ENCODE results near the gene KCNJ2.

The KCNJ2 gene

DNA sequence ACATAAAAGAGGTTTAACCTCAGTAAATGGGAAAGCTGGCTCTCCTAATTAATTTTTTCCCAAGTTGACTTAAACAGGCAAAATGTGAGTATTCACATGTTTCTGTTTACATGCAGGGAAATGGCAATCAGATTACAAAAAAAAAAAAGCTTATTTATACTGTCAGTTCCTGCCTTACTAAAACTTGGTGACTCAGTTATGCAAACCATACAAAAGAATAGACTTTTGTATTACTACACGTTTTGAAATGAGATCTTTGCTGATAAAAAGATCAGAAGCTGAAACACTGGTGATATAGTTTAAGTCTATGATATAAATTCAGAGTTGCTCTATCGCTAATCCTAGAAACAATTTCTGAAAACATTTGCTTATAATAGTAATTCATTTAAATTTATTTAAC, 9.4 kb upstream of the KCNJ2 start:
- no peak for DNase-seq (ENCODE audit: low spot score)

DNA sequence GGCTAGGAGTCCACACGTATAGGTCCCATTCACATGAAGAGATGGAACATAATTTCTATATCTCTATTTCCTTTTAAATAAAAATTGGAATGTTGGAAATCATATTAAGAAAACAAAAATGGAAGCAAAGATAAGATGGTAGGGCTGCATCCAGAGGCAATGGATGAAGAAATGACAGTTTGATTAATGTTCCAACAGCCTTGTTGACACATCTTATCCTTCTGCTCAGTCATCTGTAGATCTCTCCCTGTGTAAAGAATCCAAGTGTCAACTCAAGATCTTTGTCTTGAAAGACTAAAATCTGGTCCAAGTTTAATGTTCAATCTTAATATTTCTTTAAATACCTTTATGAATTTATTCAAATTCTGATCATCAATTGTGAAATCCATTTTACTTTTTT, 7.8 kb upstream of the KCNJ2 start:
- no peak for DNase-seq (ENCODE audit: low spot score)

GRCh38 chr17:70165383-70165782, 3.9 kb upstream of the KCNJ2 start:
- no peak for DNase-seq (ENCODE audit: low spot score)

DNA sequence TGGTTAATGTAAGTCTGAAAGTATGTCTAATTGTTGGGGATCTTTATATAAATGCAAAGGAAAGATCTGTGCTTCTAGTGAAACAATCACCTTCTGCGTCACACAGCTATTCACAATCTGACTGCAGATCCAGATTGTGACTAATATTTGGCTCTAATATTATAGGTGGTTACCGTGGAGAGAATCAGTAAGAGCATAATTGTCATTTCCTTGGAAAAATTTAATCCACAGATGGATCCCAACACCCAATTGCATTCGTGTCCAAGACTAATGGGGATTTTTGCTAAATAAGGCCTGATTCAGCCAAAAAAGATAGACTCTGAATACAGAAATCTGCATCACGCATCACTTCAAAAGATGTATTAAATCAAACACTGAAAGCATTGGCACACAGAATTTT, 2.7 kb upstream of the KCNJ2 start:
- no peak for DNase-seq (ENCODE audit: low spot score)

DNA sequence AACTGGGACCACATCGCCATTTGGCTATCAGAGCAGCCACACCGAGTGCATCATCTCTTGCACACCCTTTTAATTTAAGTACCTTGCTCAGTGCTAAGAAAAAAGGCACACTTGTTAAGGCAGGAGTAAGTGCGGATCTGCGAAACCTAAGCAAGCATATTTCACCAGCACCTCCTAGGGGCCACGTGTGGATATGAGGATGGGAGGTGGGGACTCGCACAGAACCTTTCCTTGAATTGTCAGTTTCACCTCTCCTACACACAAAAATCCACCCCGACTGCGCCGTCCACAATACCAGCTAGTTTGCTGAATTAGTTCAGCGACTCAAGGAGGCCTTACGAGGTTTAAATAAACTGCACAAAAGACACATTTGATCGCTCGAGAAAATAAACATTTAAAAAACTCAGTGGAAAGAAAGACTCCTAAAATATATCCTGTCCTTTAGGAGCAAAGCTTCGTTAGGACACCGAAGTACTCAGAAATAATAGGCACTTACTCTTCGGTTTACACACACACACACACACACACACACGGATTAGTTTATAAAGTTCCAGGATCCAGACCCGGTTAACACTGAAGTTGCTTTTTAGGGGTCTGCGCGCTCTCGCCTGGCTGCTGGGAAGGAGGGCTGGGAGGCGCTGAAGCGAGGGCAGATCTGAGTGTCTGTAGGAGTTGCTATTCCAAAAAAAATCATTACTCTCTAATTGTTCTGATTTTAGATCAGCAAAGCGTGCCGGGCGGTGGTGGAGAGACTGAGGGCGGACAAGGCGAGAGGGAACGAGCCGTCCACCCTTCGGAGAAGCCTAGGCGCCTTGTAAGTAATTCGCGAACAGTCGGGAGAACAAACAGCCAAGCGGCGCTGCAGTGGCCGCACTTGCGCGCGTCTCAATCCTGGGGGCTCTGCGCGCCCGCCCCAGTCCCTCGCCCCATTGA, 1.0 kb upstream of the KCNJ2 start:
- no peak for DNase-seq (ENCODE audit: low spot score)

DNA sequence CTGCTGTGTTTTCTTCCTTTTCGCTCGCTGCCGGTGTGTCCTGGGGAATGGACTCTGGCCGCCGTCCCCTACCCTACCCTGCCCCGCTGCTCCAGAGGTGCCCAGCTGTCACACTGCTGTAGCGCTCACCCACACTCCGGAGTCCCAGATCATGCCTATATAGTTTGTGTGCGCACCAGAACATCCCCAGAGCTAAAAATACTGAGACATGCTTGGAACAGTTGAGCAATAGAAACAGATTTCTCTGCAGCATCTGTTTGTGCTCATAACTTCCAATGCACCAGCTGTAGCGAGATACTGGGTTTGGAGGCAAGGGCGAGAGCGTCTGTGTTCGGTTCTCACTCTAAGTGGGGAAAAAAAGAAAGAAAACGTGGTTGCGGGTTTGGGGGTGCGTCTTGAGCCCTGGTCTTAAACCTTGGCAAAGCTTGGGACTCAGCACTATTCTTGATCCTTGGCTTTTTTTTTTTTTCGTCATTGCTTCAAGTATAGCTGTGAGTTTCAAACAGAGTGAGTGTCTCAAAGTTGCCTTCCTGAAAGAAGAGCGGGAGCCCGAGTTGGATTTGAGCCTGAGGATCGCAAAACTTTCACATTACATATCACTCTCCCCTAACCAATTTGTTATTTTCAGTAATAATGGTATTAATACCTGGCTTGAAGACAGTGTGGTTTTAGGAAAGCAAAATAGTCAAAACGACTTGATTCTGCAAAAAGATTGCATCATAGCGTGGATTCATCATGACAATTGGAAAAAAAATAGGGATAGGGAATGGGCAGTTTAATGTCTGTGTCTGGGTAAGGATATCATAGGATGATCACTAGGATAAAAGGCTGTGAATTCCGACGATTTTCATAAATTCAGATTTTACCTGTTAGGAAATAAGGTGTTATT, 621 bp downstream of the KCNJ2 start:
- DNase-seq (ENCODE audit: low spot score): no peak

DNA sequence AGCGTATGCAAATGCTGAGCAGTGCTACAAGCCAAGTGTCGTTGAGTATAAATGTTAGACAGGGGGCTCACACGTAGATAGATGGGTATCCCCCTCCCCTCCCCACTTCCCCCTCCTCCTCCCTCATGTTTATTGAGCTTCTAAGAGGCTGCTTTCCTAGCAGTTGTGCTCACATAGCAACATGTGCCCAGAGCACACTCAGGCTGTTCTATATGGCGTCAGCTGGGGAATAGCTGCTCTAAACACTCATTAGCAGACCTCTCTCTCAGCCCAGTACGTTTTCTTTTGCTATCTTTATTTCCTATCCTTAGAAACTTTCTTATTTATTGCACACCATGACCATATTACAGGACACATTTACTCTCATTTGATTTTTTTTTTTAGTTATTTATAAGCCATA, 1.8 kb downstream of the KCNJ2 start:
- no peak for DNase-seq (ENCODE audit: low spot score)

GRCh38 chr17:70172449-70172848, 3.1 kb downstream of the KCNJ2 start:
- no peak for DNase-seq (ENCODE audit: low spot score)

GRCh38 chr17:70172923-70173322, 3.6 kb downstream of the KCNJ2 start:
- no peak for DNase-seq (ENCODE audit: low spot score)

GRCh38 chr17:70173681-70174080, 4.3 kb downstream of the KCNJ2 start:
- DNase-seq (ENCODE audit: low spot score): no peak

DNA sequence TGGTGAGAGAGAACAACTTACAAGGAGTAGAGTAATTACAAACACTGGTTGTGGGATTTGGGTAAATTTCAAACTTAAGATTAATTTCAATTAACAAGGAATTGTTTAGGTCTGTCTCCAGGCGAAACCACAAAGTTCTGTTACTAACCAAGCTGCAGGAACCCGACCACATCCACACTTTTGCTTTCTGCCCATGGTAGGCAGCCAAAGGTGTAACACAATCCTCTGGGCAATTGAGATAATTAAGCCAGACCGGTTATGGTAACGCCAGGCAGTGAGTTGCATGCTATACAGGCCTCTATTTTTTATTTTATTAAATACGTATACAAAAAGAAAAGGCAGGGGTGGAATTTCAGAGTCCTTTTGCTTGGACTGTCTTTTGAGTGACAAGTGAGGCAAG, 12.0 kb downstream of the KCNJ2 start:
- no peak for DNase-seq (ENCODE audit: low spot score)

DNA sequence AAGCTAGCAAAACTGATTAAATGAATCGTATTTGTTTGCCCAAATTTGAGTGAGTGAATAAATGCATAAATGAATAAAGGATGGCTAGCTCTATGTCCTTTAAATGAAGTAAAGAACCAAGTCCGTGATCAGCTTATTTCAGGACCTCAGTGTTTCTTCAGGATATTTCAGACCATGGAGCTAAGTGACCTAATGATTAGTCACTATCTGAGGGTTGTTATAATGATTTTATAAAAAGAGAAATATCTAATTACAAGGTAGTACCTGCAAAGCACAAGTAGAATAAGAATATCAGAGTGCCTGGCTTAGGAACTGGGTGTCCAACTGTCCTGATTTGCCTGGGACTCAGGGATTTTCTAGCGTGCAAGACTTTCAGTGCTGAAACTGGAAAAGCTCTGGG, 12.5 kb downstream of the KCNJ2 start:
- DNase-seq (ENCODE audit: low spot score): no peak

DNA sequence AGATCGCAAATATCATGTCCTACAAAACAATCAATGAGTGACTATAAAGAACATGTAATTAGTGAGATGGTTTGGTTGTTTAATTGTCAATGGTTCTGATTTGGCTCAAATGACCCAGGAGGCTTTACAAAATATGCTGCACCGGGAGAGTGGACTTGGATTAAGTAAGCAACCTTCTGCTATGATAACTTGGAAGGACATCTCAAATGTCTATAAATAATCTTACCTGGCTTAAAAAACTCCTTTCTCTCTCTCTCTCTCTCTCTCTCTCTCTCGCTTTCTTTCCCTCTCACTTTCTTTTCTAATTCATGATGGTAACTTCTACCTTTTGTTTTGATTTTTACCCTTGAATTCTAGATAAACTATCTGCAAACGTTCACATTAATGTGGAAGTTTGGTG, 14.2 kb downstream of the KCNJ2 start:
- no peak for DNase-seq (ENCODE audit: low spot score)

- DNase-seq (ENCODE audit: low spot score): no peak
Measured at GRCh38 chr17:70184207-70184606, 14.9 kb downstream of the KCNJ2 start.

DNA sequence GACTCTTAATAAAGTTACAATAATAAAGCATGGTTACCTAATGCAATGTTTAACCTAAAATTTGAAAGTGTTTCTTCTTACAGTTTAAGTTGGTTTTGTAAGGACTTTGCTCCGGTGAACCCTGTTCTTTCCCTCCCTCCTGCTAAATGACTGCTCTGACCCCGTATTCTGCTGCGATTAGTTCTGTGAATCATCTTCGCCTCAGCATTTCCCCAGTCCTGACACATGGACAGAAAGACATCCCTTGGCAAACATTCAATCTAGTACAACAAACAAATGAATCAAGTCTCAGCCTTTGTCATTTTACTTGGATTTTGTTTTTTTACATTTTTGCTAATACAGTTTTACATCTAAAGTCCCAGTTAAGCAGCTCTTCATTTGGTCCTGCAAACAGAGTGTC, 15.4 kb downstream of the KCNJ2 start:
- DNase-seq (ENCODE audit: low spot score): no peak

- DNase-seq (ENCODE audit: low spot score): no peak
Measured at GRCh38 chr17:70185285-70185684, 16.0 kb downstream of the KCNJ2 start.

- DNase-seq (ENCODE audit: low spot score): no peak
Measured at GRCh38 chr17:70187383-70187782, 18.1 kb downstream of the KCNJ2 start.

DNA sequence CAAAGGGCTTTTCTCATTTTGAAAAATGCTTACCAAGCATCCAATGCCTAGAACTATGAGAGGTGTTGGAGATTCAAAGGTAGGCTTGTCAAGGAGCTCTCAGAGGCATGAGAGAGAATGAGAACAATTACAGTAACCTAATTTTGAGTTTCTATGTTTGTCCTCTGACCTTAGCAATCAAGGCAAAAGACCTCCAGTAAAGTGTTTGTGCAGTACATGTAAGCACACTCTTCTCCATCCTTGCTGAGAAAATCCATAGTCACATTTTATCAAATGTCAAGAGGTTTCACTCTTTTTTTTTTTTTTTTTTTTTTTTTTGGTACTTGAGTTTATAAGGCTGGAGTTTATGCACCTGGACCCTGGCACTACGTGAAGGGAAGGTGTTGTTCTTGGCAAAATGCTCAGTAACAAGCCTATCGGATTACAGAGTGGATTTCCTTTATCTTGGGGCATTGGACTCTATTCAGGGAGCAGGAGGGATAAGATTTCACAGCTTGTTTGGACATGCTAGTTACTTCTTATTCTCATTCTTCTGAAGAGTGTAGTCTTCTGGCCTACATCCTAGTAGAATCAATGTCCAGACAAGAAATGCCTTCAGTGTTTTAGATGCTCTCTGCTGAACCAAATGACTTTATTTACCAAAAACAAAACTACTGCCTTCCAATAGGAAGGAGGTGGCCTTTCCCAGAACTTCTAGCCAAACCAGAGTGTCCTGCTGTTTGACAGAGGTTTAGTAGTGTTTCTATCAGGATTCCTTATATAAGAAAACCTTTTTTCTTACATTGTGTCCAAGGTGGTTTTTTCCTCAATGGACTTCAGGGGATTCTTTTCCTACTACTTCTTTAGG, 21.9 kb downstream of the KCNJ2 start:
- DNase-seq (ENCODE audit: low spot score): no peak

DNA sequence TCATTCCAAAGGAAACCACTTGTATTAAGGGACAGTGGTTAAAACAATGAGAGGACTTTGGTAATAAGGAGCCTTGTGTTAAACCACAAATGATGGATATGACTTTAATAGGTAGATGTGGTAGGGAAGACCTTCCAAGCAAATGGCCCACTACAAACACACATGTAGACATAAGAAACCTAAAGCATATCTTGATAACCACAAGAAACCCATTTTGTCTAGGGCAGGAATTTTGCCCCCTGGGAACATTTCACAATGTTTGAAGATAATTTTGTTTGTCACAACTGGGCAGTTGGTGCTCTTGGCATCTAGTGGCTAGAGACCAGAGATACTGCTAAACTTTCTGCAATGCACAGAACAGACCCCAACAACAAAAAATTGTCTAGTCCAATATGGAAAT, 25.8 kb downstream of the KCNJ2 start:
- DNase-seq (ENCODE audit: low spot score): no peak

- DNase-seq (ENCODE audit: low spot score): no peak
Measured at GRCh38 chr17:70201872-70202419, 32.6 kb downstream of the KCNJ2 start.

DNA sequence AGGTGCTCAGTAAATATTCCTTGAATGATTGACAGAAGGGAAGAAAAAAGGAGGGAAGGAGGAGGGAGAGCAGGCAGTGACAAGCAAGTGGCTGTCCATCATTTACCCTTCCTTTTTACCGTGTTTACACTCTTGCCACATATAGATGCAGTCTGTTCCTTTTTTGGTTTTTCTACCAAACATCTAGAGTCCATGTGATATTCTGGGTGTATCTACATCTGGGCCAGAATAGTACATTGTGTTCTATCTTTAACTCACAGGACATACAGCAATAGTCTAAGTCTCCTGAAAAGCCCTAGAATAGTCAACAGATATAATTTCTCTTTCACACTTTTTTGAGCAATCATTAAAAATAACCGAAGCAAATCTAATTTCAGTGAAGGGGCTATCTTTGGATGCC, 33.5 kb downstream of the KCNJ2 start:
- DNase-seq (ENCODE audit: low spot score): no peak

- no peak for DNase-seq (ENCODE audit: low spot score)
Measured at GRCh38 chr17:70204431-70204830, 35.1 kb downstream of the KCNJ2 start.
